Occipital lobe (tissue), 2 donors: ENCODE data around the gene AP3B2. TPM values are rescaled to one million over a fixed set of nuclear protein-coding genes. Genes with fewer than 3 reads are reported as not detected.

ENCODE experiments used
- DNase-seq: peaks from one replicate; lab custom pipeline; 2025; lab: John Stamatoyannopoulos, UW
- total RNA-seq: library from RNA; depleted of rRNA; stranded (reverse); fragments of >200 nt; gene quantifications from one replicate; pipeline ENCODE4 v1.2.3, GENCODE V29; 2014

Gene AP3B2
- total RNA-seq, 1 donor from 2014 or later = 52.9 TPM

- DNase-seq = no peak
These were observed 10.8 kb downstream of the AP3B2 start for GRCh38 chr15:82698711-82699345.

- DNase-seq = no peak
These were observed 11.8 kb downstream of the AP3B2 start for GRCh38 chr15:82697735-82698407.

- DNase-seq = no peak
These were observed 17.5 kb downstream of the AP3B2 start for GRCh38 chr15:82692171-82692570.

GRCh38 chr15:82689147-82689546 lies 20.5 kb downstream of the AP3B2 start:
- no peak for DNase-seq

- DNase-seq = no peak
These were observed 21.0 kb downstream of the AP3B2 start for GRCh38 chr15:82688691-82689090.

GRCh38 chr15:82681371-82681770 lies 28.3 kb downstream of the AP3B2 start:
- DNase-seq = no peak

GRCh38 chr15:82680200-82681102 lies 29.2 kb downstream of the AP3B2 start:
- DNase-seq = no peak

GRCh38 chr15:82679626-82680199 lies 30.0 kb downstream of the AP3B2 start:
- DNase-seq = no peak

- DNase-seq = no peak
These were observed 31.9 kb downstream of the AP3B2 start for GRCh38 chr15:82677720-82678323.

- no peak for DNase-seq
These were observed 34.8 kb downstream of the AP3B2 start for GRCh38 chr15:82674873-82675272.

GRCh38 chr15:82670699-82671098 lies 39.0 kb downstream of the AP3B2 start:
- no peak for DNase-seq

GRCh38 chr15:82666606-82667005 lies 43.1 kb downstream of the AP3B2 start:
- DNase-seq = no peak

GRCh38 chr15:82664021-82664420 lies 45.7 kb downstream of the AP3B2 start:
- no peak for DNase-seq

GRCh38 chr15:82663186-82663600 lies 46.5 kb downstream of the AP3B2 start:
- no peak for DNase-seq

GRCh38 chr15:82662641-82663040 lies 47.0 kb downstream of the AP3B2 start:
- no peak for DNase-seq

GRCh38 chr15:82660378-82660777 lies 49.3 kb downstream of the AP3B2 start:
- DNase-seq = no peak

- DNase-seq = no peak
These were observed 52.9 kb downstream of the AP3B2 start for GRCh38 chr15:82656641-82657266.

- no peak for DNase-seq
These were observed 54.1 kb downstream of the AP3B2 start for GRCh38 chr15:82655606-82656005.

GRCh38 chr15:82653483-82654168 lies 56.0 kb downstream of the AP3B2 start:
- no peak for DNase-seq

- DNase-seq = no peak
These were observed 58.0 kb downstream of the AP3B2 start for GRCh38 chr15:82651708-82652107.
